PC-3 (cell line): Measurements from ENCODE around the gene NUFIP1.

Experiments used
- EZH2 ChIP-seq: fragments of 300-600 bp; sonication (generic); IDR thresholded peaks from one replicate; pipeline ENCODE4 v1.6.1; 2017; ENCODE audit warnings: antibody characterized with exemption, mild to moderate bottlenecking, low read length; ENCODE audit not compliant: unreplicated experiment
- EZH2phosphoT487 ChIP-seq: fragments of 300-600 bp; sonication (generic); IDR thresholded peaks from 2 replicates; pipeline ENCODE4 v1.6.1; 2018; ENCODE audit warnings: mild to moderate bottlenecking, antibody characterized with exemption, low read length, borderline replicate concordance
- TF ChIP-seq, protein P1 (sequence below): fragments of 300-600 bp; sonication (generic); conservative IDR thresholded peaks from 2 replicates; pipeline ENCODE4 v1.5.1; 2017; ENCODE audit warnings: antibody characterized with exemption, low read depth, mild to moderate bottlenecking, low read length

GRCh38 chr13:44895264-44895952, 93.9 kb downstream of the NUFIP1 start:
- TF ChIP-seq, protein P1, sequence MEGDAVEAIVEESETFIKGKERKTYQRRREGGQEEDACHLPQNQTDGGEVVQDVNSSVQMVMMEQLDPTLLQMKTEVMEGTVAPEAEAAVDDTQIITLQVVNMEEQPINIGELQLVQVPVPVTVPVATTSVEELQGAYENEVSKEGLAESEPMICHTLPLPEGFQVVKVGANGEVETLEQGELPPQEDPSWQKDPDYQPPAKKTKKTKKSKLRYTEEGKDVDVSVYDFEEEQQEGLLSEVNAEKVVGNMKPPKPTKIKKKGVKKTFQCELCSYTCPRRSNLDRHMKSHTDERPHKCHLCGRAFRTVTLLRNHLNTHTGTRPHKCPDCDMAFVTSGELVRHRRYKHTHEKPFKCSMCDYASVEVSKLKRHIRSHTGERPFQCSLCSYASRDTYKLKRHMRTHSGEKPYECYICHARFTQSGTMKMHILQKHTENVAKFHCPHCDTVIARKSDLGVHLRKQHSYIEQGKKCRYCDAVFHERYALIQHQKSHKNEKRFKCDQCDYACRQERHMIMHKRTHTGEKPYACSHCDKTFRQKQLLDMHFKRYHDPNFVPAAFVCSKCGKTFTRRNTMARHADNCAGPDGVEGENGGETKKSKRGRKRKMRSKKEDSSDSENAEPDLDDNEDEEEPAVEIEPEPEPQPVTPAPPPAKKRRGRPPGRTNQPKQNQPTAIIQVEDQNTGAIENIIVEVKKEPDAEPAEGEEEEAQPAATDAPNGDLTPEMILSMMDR, result no peak
- TF ChIP-seq EZH2, result no peak
- TF ChIP-seq EZH2phosphoT487, result no peak
